ENCODE results near the gene HMCN2.

Gene HMCN2

DNA sequence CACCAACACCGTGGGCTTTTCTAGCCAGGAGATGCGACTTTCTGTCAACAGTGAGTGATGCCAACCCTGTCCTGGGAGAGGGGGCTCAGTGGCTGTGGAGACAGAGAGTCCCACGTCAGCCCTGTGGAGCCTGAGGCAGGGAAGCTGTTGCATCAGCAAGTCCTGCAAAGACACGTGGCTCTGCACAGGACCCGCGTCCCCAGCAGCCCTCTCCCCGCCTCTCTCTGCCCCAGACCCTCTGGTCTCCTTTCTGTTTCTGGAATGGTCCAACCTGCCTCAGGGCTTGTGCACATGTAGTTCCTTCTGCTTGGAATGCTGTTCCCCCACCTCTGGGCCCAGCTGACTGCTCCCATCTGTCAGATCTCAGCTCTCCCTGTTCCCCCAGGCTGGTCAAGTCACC, 60.4 kb downstream of the HMCN2 start:
- Histone ChIP-seq H3K36me3 (ENCODE audit: insufficient read depth, low read length) (no peaks in the 10 kb centered on the region), H3K4me1 (ENCODE audit: insufficient read depth, low read length) (peaks cover 5% of the 10 kb centered on the region; the same call in 1 of the 2 replicates), H3K9me3 (ENCODE audit: control insufficient read depth, insufficient read depth, low read length) (no peaks in the 10 kb centered on the region), H3K9ac (ENCODE audit: low read depth, low read length) (no peak overlapping the region)

GRCh38 chr9:130327070-130327780, 61.7 kb downstream of the HMCN2 start:
- H3K36me3 ChIP-seq (ENCODE audit: insufficient read depth, low read length): no peaks in the 10 kb centered on the region
- H3K9me3 ChIP-seq (ENCODE audit: control insufficient read depth, insufficient read depth, low read length): no peaks in the 10 kb centered on the region
- no peak overlapping the region for H3K9ac ChIP-seq (ENCODE audit: low read depth, low read length)
- peaks cover 5% of the 10 kb centered on the region; the same call in 1 of the 2 replicates for H3K4me1 ChIP-seq (ENCODE audit: insufficient read depth, low read length)

DNA sequence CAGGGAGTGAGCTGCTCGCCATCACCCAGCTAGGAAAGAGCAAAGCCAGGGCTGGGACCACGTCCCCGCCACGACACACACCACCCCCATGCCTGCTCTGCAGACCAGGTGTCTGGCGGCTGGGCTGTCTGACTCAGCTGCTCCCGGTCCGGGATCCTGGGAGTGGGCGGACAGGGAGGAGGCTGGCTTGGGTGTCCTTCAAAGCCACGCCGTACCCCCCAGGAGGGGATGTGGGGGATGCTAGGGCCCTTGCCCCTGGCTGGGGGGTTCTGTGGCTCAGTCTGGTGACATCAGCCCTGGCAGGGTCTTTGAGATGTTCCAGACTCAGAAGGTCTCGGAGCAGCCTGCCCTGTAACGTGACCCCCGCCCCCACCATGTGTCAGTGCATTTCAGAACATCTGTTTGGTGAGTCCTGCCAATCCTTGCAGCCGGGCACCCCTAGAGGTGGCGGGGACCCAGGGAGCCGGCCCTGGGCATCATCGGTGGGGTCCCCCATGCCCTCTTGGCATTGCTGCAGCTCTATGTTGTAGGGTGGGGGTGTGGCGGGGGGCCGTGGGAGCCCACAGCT, 62.3 kb downstream of the HMCN2 start:
- no peak overlapping the region for H3K9ac ChIP-seq (ENCODE audit: low read depth, low read length)
- peaks cover 5% of the 10 kb centered on the region; the same call in 1 of the 2 replicates for H3K4me1 ChIP-seq (ENCODE audit: insufficient read depth, low read length)
- H3K36me3 ChIP-seq (ENCODE audit: insufficient read depth, low read length): no peaks in the 10 kb centered on the region
- H3K9me3 ChIP-seq (ENCODE audit: control insufficient read depth, insufficient read depth, low read length): no peaks in the 10 kb centered on the region

- Histone ChIP-seq H3K9ac (ENCODE audit: low read depth, low read length) (no peak overlapping the region), H3K4me1 (ENCODE audit: insufficient read depth, low read length) (peaks cover 5% of the 10 kb centered on the region; the same call in 1 of the 2 replicates), H3K9me3 (ENCODE audit: control insufficient read depth, insufficient read depth, low read length) (no peaks in the 10 kb centered on the region)
These were observed 62.8 kb downstream of the HMCN2 start for GRCh38 chr9:130328349-130328801.

GRCh38 chr9:130329061-130329460, 63.5 kb downstream of the HMCN2 start:
- Histone ChIP-seq H3K9me3 (ENCODE audit: control insufficient read depth, insufficient read depth, low read length) (no peaks in the 10 kb centered on the region), H3K9ac (ENCODE audit: low read depth, low read length) (no peak overlapping the region), H3K4me1 (ENCODE audit: insufficient read depth, low read length) (peaks cover 5% of the 10 kb centered on the region; the same call in 1 of the 2 replicates), H3K36me3 (ENCODE audit: insufficient read depth, low read length) (no peaks in the 10 kb centered on the region)

More at GRCh38 chr9:130328349-130328801, 62.8 kb downstream of the HMCN2 start:
- no peaks in the 10 kb centered on the region for H3K36me3 ChIP-seq (ENCODE audit: insufficient read depth, low read length)

DNA sequence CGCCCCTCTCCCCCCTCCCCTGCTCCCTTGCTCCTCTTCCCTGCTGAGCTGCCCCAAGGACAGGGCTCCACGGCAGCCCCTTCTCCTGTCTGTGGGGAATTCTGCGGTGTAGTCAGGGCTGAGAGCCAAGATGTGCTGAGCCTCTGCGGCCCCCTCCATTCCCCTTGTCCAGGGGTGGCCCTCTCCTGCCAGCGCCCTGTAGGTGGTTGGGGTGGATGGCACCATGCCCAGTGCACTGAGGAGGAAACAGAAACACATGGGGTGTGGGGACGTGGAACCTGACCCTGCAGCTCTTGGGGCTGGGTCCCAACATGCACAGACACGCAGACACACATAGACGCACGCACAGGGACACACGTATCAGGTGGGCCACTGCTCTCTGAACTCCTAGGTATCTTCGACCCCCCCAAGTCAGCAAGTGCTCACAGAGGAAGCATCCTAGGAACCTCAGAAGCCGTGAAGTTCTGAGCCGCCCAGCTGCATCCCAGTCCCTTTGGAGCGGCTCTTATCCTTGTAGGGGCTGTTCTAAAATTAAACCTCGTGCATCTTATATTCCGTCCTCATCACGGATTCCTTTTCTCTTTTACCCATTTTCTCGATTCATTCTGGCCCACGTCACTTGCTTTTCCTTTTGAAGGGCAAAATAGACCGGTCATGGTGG, 64.8 kb downstream of the HMCN2 start:
- Histone ChIP-seq H3K4me1 (ENCODE audit: insufficient read depth, low read length) (peaks cover 5% of the 10 kb centered on the region; the same call in 1 of the 2 replicates), H3K36me3 (ENCODE audit: insufficient read depth, low read length) (no peaks in the 10 kb centered on the region), H3K9ac (ENCODE audit: low read depth, low read length) (no peak overlapping the region), H3K9me3 (ENCODE audit: control insufficient read depth, insufficient read depth, low read length) (no peaks in the 10 kb centered on the region)

DNA sequence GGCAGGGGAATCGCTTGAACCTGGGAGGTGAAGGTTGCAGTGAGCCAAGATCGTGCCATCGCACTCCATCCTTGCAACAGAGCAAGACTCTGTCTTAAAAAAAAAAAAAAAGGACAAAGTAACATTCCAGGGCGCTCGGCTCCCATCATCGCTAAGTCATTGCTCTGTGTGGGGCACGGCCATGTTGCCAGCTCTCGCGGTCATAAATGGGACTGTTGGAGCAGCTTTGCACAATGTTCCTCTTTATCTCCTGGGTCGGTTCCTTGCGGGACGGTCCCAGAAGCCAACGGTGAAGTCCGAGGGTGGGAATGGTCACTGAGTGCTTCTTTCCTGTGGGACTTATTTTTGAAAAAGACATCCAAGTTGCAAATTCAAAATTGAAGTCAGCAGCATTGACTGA, 65.5 kb downstream of the HMCN2 start:
- H3K4me1 ChIP-seq (ENCODE audit: insufficient read depth, low read length): peaks cover 5% of the 10 kb centered on the region; the same call in 1 of the 2 replicates
- no peak overlapping the region for H3K9ac ChIP-seq (ENCODE audit: low read depth, low read length)
- H3K9me3 ChIP-seq (ENCODE audit: control insufficient read depth, insufficient read depth, low read length): no peaks in the 10 kb centered on the region
- no peaks in the 10 kb centered on the region for H3K36me3 ChIP-seq (ENCODE audit: insufficient read depth, low read length)

DNA sequence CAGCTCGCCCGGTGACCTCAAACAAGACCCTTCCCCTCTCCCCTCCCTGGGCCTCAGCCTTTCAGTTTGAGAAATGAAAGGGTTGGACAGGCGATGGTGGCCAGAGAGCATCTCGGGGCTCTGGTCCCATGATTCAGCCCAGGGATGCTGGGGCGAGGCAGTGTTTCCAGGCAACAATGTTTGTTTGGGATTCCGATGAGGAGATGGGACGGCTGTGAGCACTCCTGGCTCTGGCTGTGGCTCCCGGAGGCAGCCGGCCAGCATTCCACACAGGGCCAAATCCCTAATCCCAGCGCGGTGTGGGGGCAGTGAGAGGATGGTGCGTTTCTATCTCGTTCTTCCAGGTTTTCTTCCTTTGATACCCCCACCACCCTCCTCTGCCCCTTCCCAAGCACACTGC, 66.0 kb downstream of the HMCN2 start:
- Histone ChIP-seq H3K36me3 (ENCODE audit: insufficient read depth, low read length) (no peaks in the 10 kb centered on the region), H3K9me3 (ENCODE audit: control insufficient read depth, insufficient read depth, low read length) (no peaks in the 10 kb centered on the region), H3K4me1 (ENCODE audit: insufficient read depth, low read length) (peaks cover 5% of the 10 kb centered on the region; the same call in 1 of the 2 replicates), H3K9ac (ENCODE audit: low read depth, low read length) (no peak overlapping the region)

DNA sequence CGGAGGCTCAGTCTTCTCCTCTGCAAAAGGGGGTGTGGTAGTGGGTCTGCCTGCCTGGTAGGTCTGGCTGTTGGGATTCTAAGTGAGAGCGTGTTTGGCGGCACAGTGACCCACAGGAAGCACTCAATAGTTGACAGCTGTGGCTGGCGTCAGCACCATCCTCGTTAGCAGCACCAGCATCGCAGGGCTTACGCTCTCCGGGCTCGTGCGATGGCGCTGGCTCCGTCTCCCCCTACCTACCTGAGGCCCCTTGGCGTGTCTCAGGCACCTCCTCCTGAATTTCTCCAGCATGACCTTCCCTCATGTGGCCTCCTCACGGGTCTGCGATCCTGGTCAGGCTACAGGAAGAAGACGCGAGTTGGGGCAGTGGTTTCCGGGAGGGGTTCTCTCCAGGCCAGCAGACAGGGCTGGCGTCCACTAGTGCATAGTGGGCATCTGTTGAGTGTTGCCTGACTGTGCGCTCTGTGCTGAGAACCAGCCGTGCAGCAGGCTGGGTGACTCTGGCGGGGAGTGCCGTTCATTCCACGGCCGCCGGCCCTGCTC, 66.9 kb downstream of the HMCN2 start:
- Histone ChIP-seq H3K9ac (ENCODE audit: low read depth, low read length) (no peak overlapping the region), H3K9me3 (ENCODE audit: control insufficient read depth, insufficient read depth, low read length) (no peaks in the 10 kb centered on the region), H3K4me1 (ENCODE audit: insufficient read depth, low read length) (peaks cover 5% of the 10 kb centered on the region; the same call in 1 of the 2 replicates), H3K36me3 (ENCODE audit: insufficient read depth, low read length) (no peaks in the 10 kb centered on the region)

DNA sequence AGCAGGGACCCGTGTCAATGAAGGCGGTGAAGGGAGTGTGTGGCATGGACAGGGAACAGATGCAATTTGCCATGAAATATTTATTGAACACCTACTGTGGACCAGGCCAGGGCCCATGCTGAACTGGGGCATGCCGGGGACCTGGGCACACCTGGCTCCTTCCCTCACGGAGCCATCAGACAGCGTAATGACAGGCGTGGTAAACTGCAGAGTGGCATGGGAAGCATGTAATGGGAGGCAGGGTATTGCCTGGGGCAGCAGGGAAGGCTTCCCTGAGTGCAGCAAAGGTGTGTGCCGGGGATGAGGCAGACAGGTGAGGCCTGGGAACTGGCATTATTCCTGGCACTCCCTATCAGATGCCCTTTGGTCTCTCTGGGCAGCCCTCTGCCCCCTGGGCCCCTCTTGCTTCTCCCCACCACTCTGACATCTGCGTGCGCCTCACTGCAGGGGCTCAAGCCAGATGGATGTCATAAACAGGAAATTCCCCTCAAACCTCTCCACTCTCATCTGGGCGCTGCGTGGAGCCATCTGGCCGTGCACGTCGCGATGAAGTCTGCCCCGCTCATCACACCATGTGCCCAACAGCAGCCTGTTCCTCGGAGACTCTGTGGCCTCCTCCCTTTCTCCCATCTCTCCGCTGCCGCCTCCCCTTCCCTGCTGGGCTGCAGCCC, 67.6 kb downstream of the HMCN2 start:
- Histone ChIP-seq H3K9ac (ENCODE audit: low read depth, low read length) (no peak overlapping the region), H3K36me3 (ENCODE audit: insufficient read depth, low read length) (no peaks in the 10 kb centered on the region), H3K4me1 (ENCODE audit: insufficient read depth, low read length) (peaks cover 5% of the 10 kb centered on the region; the same call in 1 of the 2 replicates), H3K9me3 (ENCODE audit: control insufficient read depth, insufficient read depth, low read length) (no peaks in the 10 kb centered on the region)

DNA sequence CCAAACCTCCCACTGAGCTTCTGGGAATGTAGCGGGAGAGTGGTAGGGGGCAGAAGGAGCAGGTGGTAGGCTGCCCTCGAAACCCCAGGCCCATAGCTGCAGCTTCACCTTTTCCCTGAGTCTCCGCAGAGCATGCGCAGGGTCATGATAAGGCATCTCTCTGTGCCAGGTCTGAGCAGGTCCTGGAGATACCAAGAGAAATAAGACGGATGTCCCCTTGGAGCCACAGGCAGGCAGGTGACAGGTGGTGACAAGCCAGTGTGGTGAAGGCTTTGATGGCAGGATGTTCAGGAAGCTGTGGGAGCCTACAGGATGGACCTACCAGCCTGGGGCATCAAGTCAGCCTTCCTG, 68.1 kb downstream of the HMCN2 start:
- Histone ChIP-seq H3K36me3 (ENCODE audit: insufficient read depth, low read length) (no peaks in the 10 kb centered on the region), H3K9me3 (ENCODE audit: control insufficient read depth, insufficient read depth, low read length) (no peaks in the 10 kb centered on the region), H3K9ac (ENCODE audit: low read depth, low read length) (no peak overlapping the region), H3K4me1 (ENCODE audit: insufficient read depth, low read length) (peaks cover under 1% of the 10 kb centered on the region; the same call in 1 of the 2 replicates)

DNA sequence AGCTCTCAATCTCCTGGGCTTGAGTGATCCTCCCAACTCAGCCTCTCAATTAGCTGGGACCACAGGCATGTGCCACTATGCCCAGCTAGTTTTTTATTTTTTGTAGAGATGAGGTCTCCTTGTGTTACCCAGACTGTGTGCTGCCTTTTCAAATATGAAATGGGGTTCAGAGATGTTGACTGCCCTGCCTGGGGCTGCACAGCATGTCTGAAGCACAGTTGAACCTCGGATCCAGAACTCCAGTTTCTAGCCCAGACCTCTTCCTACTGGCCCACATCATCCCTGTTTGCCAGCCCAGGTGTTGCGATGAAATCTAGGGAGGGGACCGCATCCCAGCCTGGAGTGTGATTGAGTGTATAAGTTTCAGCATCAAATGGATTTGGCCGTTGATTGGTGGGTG, 69.4 kb downstream of the HMCN2 start:
- Histone ChIP-seq H3K9me3 (ENCODE audit: control insufficient read depth, insufficient read depth, low read length) (no peaks in the 10 kb centered on the region), H3K36me3 (ENCODE audit: insufficient read depth, low read length) (no peaks in the 10 kb centered on the region), H3K4me1 (ENCODE audit: insufficient read depth, low read length) (no peaks in the 10 kb centered on the region), H3K9ac (ENCODE audit: low read depth, low read length) (no peak overlapping the region)

- Histone ChIP-seq H3K36me3 (ENCODE audit: insufficient read depth, low read length) (no peaks in the 10 kb centered on the region), H3K9me3 (ENCODE audit: control insufficient read depth, insufficient read depth, low read length) (no peaks in the 10 kb centered on the region), H3K9ac (ENCODE audit: low read depth, low read length) (no peak overlapping the region), H3K4me1 (ENCODE audit: insufficient read depth, low read length) (no peaks in the 10 kb centered on the region)
These were observed 70.6 kb downstream of the HMCN2 start for GRCh38 chr9:130336027-130336610.

- H3K4me1 ChIP-seq (ENCODE audit: insufficient read depth, low read length): no peaks in the 10 kb centered on the region
- no peaks in the 10 kb centered on the region for H3K36me3 ChIP-seq (ENCODE audit: insufficient read depth, low read length)
- no peak overlapping the region for H3K9ac ChIP-seq (ENCODE audit: low read depth, low read length)
- H3K9me3 ChIP-seq (ENCODE audit: control insufficient read depth, insufficient read depth, low read length): no peaks in the 10 kb centered on the region
These were observed 71.3 kb downstream of the HMCN2 start for GRCh38 chr9:130336885-130337284.

Data from ES-I3 (cell line).